A549 (cell line): ENCODE measurements around the gene KMT5C. TPM values are rescaled to one million over a fixed set of nuclear protein-coding genes. Genes with fewer than 3 reads are reported as not detected.

Source experiments
- ATAC-seq, 2 experiments: fragments of 200-7000 bp in 1 of 2; fragments of >200 bp in 1 of 2; cut with Nextera tagmentation in 1 of 2; cut with Tn5 transposase in 1 of 2; 3 replicates each; pipeline versions ENCODE4 v1.8.0 to v1.9.1; 2018 to 2020; ENCODE audit warnings: mild to moderate bottlenecking in 1 of 2, moderate library complexity in 1 of 2
- CTCF ChIA-PET: fragments of 300-600 bp; sonication (Branson Sonifier 250); formaldehyde crosslinking; extraction: SDS; loops from one replicate; lab custom pipeline; 2021; ENCODE audit warnings: antibody characterized with exemption, inconsistent platforms; lab: Yijun Ruan, JAX
- POLR2A ChIA-PET: fragments of 350-600 bp; formaldehyde crosslinking; extraction: SDS; loops from one replicate; lab custom pipeline; 2021; ENCODE audit warnings: antibody characterized with exemption, inconsistent platforms; lab: Yijun Ruan, JAX
- DNase-seq, 2 experiments: peaks; one replicate each; pipeline versions ENCODE4 v3.0.0 to v3.0.0-alpha.2; 2011 to 2016; ENCODE audit warnings: low read depth in 1 of 2, low spot score in 1 of 2
- FAIRE-seq: peaks from 2 replicates; lab custom pipeline; 2011; peaks lifted over from hg19 to GRCh38; lab: Jason Lieb, UNC
- H3K27ac ChIP-seq, 2 experiments: fragments of >200 bp; sonication (Bioruptor Twin); formaldehyde crosslinking; 3 replicates each; pipeline ENCODE4 v1.5.1; 2016 to 2017
- H3K4me1 ChIP-seq: fragments of >200 bp; sonication (Bioruptor Twin); formaldehyde crosslinking; 3 replicates; pipeline ENCODE4 v1.6.1; 2016
- H3K4me2 ChIP-seq: fragments of >200 bp; sonication (Bioruptor Twin); formaldehyde crosslinking; 3 replicates; pipeline ENCODE4 v1.6.1; 2016
- H3K4me3 ChIP-seq: fragments of >200 bp; sonication (Bioruptor Twin); formaldehyde crosslinking; 3 replicates; pipeline ENCODE4 v1.5.1; 2016
- H3K9me3 ChIP-seq: fragments of >200 bp; sonication (Bioruptor Twin); formaldehyde crosslinking; 3 replicates; pipeline ENCODE4 v1.6.1; 2016
- BHLHE40 ChIP-seq: IDR thresholded peaks from 2 replicates; pipeline ENCODE4 v1.6.1; 2012; ENCODE audit warnings: low read depth, low read length, inconsistent platforms
- CBX8 ChIP-seq: fragments of 200-600 bp; sonication (generic); IDR thresholded peaks from 2 replicates; pipeline ENCODE4 v1.6.1; 2016
- CEBPB ChIP-seq, 2 experiments: fragments of >200 bp in 1 of 2; sonication (Bioruptor Twin) in 1 of 2; formaldehyde crosslinking in 1 of 2; IDR thresholded peaks; 2 replicates each; pipeline ENCODE4 v1.6.1; 2012 to 2016
- CHD4 ChIP-seq: fragments of 200-600 bp; sonication (generic); IDR thresholded peaks from 2 replicates; pipeline ENCODE4 v1.6.1; 2016; ENCODE audit warnings: antibody characterized with exemption, mild to moderate bottlenecking, borderline replicate concordance
- ESRRA ChIP-seq: fragments of 150-350 bp; IDR thresholded peaks from 2 replicates; pipeline ENCODE4 v1.6.1; 2014; ENCODE audit warnings: mild to moderate bottlenecking, low read length, borderline replicate concordance
- FOSB ChIP-seq: fragments of 250-450 bp; sonication (Bioruptor Pico); IDR thresholded peaks from 2 replicates; pipeline ENCODE4 v1.5.0; 2020; ENCODE audit warnings: mild to moderate bottlenecking, moderate library complexity
- HEYL ChIP-seq: fragments of 250-450 bp; sonication (Bioruptor Pico); IDR thresholded peaks from 2 replicates; pipeline ENCODE4 v1.8.0; 2021; ENCODE audit warnings: mild to moderate bottlenecking, moderate library complexity
- HOXB5 ChIP-seq: fragments of 250-450 bp; sonication (Bioruptor Pico); IDR thresholded peaks from 2 replicates; pipeline ENCODE4 v1.5.0; 2020; ENCODE audit warnings: mild to moderate bottlenecking, moderate library complexity
- KDM1A ChIP-seq: fragments of 200-600 bp; sonication (generic); IDR thresholded peaks from 2 replicates; pipeline ENCODE4 v1.6.1; 2016; ENCODE audit warnings: low read depth, mild to moderate bottlenecking
- MAFK ChIP-seq: fragments of 450-650 bp; IDR thresholded peaks from 2 replicates; pipeline ENCODE4 v1.6.1; 2014; ENCODE audit not compliant: partially characterized antibody
- MAZ ChIP-seq: fragments of 150-350 bp; IDR thresholded peaks from 2 replicates; pipeline ENCODE4 v1.6.1; 2014; ENCODE audit warnings: antibody characterized with exemption, low read depth, low read length, borderline replicate concordance
- NR3C1 ChIP-seq: fragments of >200 bp; sonication (Bioruptor Twin); formaldehyde crosslinking; IDR thresholded peaks from 3 replicates; pipeline ENCODE4 v1.6.1; 2017
- POLR2A ChIP-seq: IDR thresholded peaks from 2 replicates; pipeline ENCODE4 v1.6.1; 2012; ENCODE audit warnings: mild to moderate bottlenecking, low read length
- RAD21 ChIP-seq, 2 experiments: fragments of >200 bp in 1 of 2; sonication (Bioruptor Twin) in 1 of 2; formaldehyde crosslinking in 1 of 2; IDR thresholded peaks in 1 of 2; conservative IDR thresholded peaks in 1 of 2; 2 replicates in 1 of 2; 3 replicates in 1 of 2; pipeline ENCODE4 v1.6.1; 2012 to 2018; ENCODE audit warnings: inconsistent platforms in 1 of 2
- RARB ChIP-seq: fragments of 250-450 bp; sonication (Bioruptor Pico); IDR thresholded peaks from 2 replicates; pipeline ENCODE4 v1.8.0; 2021; ENCODE audit warnings: mild to moderate bottlenecking, moderate library complexity
- RFX5 ChIP-seq: fragments of 450-650 bp; IDR thresholded peaks from 2 replicates; pipeline ENCODE4 v1.7.1; 2014; ENCODE audit warnings: antibody characterized with exemption, mild to moderate bottlenecking, moderate library complexity
- SREBF2 ChIP-seq: fragments of 450-650 bp; IDR thresholded peaks from 2 replicates; pipeline ENCODE4 v1.6.1; 2014; ENCODE audit warnings: mild to moderate bottlenecking, moderate library complexity
- ZC3H11A ChIP-seq: fragments of 450-650 bp; IDR thresholded peaks from 2 replicates; pipeline ENCODE4 v1.6.1; 2014; ENCODE audit warnings: antibody characterized with exemption, mild to moderate bottlenecking
- WGBS: methylation state at CpG from one replicate; pipeline ENCODE4 v1.1.6; 2017; ENCODE audit errors: missing lambda C conversion rate; 5-methylcytosine and 5-hydroxymethylcytosine counted together
- polyA plus RNA-seq, 4 experiments: library from polyadenylated mRNA; depleted of rRNA in 3 of 4; stranded (reverse); fragments of >200 nt; fragmentation: RNase III in 1 of 4; extraction: RNeasy Plus Mini Kit Qiagen cat#74134 plus additional on column Dnase treatment in 1 of 4; gene quantifications; 2 replicates in 3 of 4; 3 replicates in 1 of 4; pipeline ENCODE4 v1.2.3, GENCODE V29; 2011 to 2017
- TF ChIP-seq, protein P1 (sequence below): IDR thresholded peaks from 2 replicates; pipeline ENCODE4 v1.6.1; 2012
- TF ChIP-seq, protein P2 (sequence below): fragments of >200 bp; sonication (Bioruptor Twin); formaldehyde crosslinking; IDR thresholded peaks from 3 replicates; pipeline ENCODE4 v1.6.1; 2016
- TF ChIP-seq, protein P3 (sequence below): fragments of 450-650 bp; IDR thresholded peaks from 2 replicates; pipeline ENCODE4 v1.6.1; 2014; ENCODE audit warnings: antibody characterized with exemption
- TF ChIP-seq, protein P4 (sequence below): fragments of >200 bp; sonication (Bioruptor Twin); formaldehyde crosslinking; IDR thresholded peaks from 3 replicates; pipeline ENCODE4 v1.5.1; 2016

The KMT5C gene
- polyA plus RNA-seq, 2 of the 4 experiments (the other 2 are of a cell fraction) = 9.5 to 15.2 TPM

DNA sequence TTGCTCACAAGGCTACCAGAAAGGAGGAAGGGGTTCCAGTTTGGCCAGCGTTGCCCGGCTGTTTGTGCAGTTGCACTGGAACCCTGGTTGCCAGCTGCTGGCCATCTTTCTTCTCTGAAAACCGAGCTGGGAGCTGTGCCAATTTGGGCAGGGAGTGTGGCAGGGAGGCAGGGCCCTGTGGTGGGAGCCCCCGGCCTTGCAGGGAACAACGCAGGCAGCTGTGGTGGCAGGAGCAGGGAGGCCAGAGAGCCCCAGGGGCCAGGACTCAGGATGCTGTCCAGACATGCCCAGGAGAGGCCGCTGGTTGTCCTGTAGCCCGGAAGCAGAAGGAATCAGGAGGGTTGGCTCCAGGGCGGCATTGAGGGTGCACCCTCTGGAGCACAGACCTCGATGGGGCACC, 4.8 kb downstream of the KMT5C start:
- Histone ChIP-seq H3K27ac (peak overlapping the region; percentile 4 to 61; a peak in 3 of 6 replicates), H3K4me3 (no peak overlapping the region), H3K4me2 (no peak overlapping the region), H3K4me1 (peaks cover 26% of the 10 kb centered on the region), H3K9me3 (no peaks in the 10 kb centered on the region)
- ChIA-PET POLR2A (no interaction called here), CTCF (interaction anchor here (1.3 to 3.1 kb wide), 7 partner anchors 8 to 204 kb away, joined by 3 to 16 read pairs (median 4); partner anchors contain the start of gene DNAAF3)
- DNase-seq = no peak
- no peak for FAIRE-seq
- ATAC-seq = no peak
- WGBS = 85% methylated on average over 9 of the region's 9 CpGs
- TF ChIP-seq SREBF2 (no peak), RAD21 (conservative IDR thresholded peaks at IDR 0.05 in 1 of 2, IDR thresholded peaks at IDR 0.05 in 1 of 2) (0 out of 5 replicates have a peak, but pooled peaks of 1 of the 2 experiments have one; percentile 9), BHLHE40 (no peak), FOSB (CRISPR knock-in tag) (no peak), CHD4 (no peak)

DNA sequence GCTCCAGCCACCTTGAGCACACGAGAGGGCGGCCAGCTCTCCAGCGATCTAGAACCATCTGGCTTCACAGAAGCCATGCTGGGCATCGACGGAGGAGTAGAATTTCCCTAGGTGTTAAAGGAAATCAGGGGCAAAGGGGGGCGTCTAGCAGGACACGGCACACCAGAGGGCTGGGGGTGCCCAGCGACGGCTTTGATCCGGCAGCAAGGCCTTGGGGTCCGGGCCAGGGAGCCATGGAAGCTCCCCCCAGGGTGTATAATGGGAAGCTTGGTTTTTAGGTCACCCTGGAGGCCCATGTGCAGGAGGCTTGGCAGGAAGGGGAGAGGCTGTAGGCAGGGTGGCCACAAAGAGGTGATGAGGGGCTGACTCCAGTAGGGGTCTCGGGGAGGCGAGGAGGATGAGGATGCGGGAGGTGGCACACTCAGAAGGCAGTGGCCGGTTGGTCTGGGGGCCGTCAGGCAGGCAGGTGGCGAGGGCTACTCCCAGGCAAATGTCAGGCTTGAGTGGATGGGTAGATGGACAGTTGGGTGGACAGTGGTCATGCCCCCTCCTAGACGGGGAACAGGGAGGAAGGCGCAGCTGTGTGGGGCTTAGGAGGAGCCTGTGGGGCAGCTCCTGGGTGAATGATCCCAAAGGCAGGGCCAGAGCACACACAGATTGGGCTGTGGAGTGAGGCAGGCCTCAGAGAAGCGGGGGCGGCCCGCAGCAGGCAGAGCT, 5.6 kb downstream of the KMT5C start:
- TF ChIP-seq, protein P1, sequence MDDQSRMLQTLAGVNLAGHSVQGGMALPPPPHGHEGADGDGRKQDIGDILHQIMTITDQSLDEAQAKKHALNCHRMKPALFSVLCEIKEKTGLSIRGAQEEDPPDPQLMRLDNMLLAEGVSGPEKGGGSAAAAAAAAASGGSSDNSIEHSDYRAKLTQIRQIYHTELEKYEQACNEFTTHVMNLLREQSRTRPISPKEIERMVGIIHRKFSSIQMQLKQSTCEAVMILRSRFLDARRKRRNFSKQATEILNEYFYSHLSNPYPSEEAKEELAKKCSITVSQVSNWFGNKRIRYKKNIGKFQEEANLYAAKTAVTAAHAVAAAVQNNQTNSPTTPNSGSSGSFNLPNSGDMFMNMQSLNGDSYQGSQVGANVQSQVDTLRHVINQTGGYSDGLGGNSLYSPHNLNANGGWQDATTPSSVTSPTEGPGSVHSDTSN = no peak
- TF ChIP-seq RFX5 = no peak
- TF ChIP-seq ZC3H11A = no peak
- TF ChIP-seq CEBPB (IDR thresholded peaks at IDR 0.05) = no peak
- no peak for TF ChIP-seq RARB (CRISPR knock-in tag)
- no peak for TF ChIP-seq HOXB5
- no peak for TF ChIP-seq HEYL (CRISPR knock-in tag)
- TF ChIP-seq ESRRA = no peak
- TF ChIP-seq, protein P2, sequence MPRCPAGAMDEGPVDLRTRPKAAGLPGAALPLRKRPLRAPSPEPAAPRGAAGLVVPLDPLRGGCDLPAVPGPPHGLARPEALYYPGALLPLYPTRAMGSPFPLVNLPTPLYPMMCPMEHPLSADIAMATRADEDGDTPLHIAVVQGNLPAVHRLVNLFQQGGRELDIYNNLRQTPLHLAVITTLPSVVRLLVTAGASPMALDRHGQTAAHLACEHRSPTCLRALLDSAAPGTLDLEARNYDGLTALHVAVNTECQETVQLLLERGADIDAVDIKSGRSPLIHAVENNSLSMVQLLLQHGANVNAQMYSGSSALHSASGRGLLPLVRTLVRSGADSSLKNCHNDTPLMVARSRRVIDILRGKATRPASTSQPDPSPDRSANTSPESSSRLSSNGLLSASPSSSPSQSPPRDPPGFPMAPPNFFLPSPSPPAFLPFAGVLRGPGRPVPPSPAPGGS = no peak
- no peak for FAIRE-seq
- peak overlapping the region in 1 of 2 experiments; percentile 61; a peak in 3 of 6 replicates for H3K27ac ChIP-seq
- H3K4me2 ChIP-seq = peak overlapping the region; percentile 11; the same call in 1 of the 3 replicates
- 87% methylated on average over 22 of the region's 22 CpGs for WGBS
- peak; percentile 6 to 9; a peak in 4 of 6 replicates for ATAC-seq
- CTCF ChIA-PET = interaction anchor here (0.9 to 3.1 kb wide), 12 partner anchors 7 to 205 kb away, joined by 3 to 11 read pairs (median 4); partner anchors contain the start of genes DNAAF3 and TMEM238
- H3K4me3 ChIP-seq = no peak overlapping the region
- no peaks in the 10 kb centered on the region for H3K9me3 ChIP-seq
- POLR2A ChIA-PET = interaction anchor here (1.0 kb wide), 1 partner anchor 62 kb away, joined by 4 read pairs; the partner anchor contains the start of gene UBE2S
- H3K4me1 ChIP-seq = peaks cover 26% of the 10 kb centered on the region
- DNase-seq = no peak

DNA sequence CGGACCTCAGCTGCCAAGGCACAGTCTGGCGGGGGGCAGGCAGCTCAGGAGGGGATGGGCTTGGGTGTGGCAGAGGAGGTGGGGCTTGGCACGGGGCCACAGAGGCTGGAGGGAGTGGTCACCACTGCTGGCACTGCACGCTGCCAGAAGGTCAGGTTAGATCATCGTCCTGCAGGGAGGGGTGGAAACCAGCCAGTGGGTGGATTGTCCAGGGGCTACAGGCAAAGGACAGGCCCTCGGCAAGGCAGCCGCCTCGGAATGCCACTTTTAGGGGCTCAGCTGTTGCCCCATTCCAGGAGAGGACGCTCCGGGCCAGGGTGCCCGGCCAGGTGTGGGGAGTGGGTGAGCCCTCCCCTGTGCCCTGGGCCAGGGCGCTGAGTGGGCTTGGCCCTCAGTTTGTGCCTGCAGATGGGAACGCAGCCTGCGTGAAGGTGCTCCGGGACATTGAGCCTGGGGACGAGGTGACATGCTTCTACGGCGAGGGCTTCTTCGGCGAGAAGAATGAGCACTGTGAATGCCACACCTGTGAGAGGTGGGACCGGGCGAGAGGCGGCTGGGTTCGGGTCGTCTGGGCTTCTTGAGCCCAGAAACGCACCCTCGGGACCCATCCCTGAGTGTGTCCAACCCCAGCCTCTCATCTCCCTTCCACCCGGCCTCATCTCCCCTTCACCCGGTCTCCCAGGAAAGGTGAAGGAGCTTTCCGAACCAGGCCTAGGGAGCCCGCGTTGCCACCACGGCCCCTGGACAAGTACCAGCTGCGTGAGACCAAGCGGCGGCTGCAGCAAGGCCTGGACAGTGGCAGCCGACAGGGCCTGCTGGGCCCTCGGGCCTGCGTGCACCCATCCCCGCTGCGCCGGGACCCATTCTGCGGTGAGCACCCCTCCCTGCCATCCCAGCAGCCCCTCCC, 6.4 kb downstream of the KMT5C start:
- ChIA-PET CTCF (interaction anchor here (0.9 to 3.4 kb wide), 11 partner anchors 11 to 205 kb away, joined by 3 to 27 read pairs (median 5); partner anchors contain the start of genes DNAAF3 and TMEM238), POLR2A (interaction anchor here (1.0 kb wide), 1 partner anchor 62 kb away, joined by 4 read pairs; the partner anchor contains the start of gene UBE2S)
- peak overlapping the region in 1 of 2 experiments; percentile 61; a peak in 3 of 6 replicates for H3K27ac ChIP-seq
- H3K4me1 ChIP-seq = peaks cover 26% of the 10 kb centered on the region
- H3K4me3 ChIP-seq = no peak overlapping the region
- no peaks in the 10 kb centered on the region for H3K9me3 ChIP-seq
- peak overlapping the region; percentile 11; the same call in 1 of the 3 replicates for H3K4me2 ChIP-seq
- 83% methylated on average over 43 of the region's 43 CpGs for WGBS
- peak in 1 of 2 experiments; percentile 72 for DNase-seq
- no peak for FAIRE-seq
- ATAC-seq = peak; percentile 5 to 31; a peak in 4 of 6 replicates
- TF ChIP-seq, protein P3, sequence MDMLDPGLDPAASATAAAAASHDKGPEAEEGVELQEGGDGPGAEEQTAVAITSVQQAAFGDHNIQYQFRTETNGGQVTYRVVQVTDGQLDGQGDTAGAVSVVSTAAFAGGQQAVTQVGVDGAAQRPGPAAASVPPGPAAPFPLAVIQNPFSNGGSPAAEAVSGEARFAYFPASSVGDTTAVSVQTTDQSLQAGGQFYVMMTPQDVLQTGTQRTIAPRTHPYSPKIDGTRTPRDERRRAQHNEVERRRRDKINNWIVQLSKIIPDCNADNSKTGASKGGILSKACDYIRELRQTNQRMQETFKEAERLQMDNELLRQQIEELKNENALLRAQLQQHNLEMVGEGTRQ = no peak
- TF ChIP-seq CHD4 (no peak), CBX8 (no peak), SREBF2 (no peak), KDM1A (no peak), NR3C1 (no peak), FOSB (CRISPR knock-in tag) (no peak), MAFK (no peak), POLR2A (no peak), MAZ (no peak)
- TF ChIP-seq, protein P2 = no peak
- TF ChIP-seq, protein P4, sequence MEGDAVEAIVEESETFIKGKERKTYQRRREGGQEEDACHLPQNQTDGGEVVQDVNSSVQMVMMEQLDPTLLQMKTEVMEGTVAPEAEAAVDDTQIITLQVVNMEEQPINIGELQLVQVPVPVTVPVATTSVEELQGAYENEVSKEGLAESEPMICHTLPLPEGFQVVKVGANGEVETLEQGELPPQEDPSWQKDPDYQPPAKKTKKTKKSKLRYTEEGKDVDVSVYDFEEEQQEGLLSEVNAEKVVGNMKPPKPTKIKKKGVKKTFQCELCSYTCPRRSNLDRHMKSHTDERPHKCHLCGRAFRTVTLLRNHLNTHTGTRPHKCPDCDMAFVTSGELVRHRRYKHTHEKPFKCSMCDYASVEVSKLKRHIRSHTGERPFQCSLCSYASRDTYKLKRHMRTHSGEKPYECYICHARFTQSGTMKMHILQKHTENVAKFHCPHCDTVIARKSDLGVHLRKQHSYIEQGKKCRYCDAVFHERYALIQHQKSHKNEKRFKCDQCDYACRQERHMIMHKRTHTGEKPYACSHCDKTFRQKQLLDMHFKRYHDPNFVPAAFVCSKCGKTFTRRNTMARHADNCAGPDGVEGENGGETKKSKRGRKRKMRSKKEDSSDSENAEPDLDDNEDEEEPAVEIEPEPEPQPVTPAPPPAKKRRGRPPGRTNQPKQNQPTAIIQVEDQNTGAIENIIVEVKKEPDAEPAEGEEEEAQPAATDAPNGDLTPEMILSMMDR = no peak
- TF ChIP-seq, protein P1 = no peak
